Activated T-cell treated with anti-CD3 and anti-CD28 coated beads for 48 hours (primary cell): ENCODE measurements around the gene MED31.
"Not testable (repeated sequence)": the region's sequence is repeated elsewhere in the genome, so short reads cannot be mapped to it uniquely, and the experiment has no call there.

ENCODE experiments used
- DNase-seq: peaks from one replicate; pipeline ENCODE4 v3.0.0-alpha.2; 2020; ENCODE audit warnings: low read depth

The MED31 gene

GRCh38 chr17:6626616-6627015 lies 24.8 kb downstream of the MED31 start:
- DNase-seq = no peak

DNA sequence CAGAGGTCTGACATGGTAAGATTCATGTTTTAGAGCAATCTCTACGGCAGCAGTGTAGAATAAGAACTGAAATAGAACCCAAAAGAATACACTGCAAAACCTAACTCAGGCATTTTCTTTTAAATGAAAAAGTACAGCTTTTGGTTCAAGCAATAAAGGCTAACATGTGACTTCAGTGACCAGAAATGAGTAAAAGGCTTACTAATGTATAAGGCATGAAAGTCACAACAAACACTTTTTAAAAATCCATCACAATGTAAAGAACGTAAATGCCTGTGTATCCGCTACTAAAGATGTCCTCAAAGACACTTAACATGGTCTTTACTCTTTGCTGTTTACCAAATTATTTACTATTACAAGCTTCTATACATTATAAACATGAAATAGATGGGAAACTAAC lies 27.5 kb downstream of the MED31 start:
- DNase-seq = no peak

DNA sequence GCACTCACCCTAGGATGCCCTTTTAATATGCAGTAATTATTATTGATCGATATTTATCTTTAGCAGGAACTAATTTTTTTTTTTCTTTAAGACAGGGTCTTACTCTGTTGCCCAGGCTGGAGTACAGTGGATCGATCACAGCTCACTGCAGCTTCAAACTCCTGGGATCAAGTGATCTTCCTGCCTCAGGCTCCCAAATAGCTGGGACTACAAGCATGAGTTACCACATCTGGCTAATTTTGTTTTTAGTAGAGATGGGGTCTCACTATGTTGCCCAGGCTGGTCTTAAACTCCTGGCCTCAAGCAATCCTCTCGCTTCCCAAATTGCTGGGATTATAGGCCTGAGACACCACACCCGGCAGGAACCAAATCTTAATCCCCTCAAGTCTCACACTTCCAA lies 40.2 kb downstream of the MED31 start:
- no peak for DNase-seq

- no peak for DNase-seq
These were observed 41.4 kb downstream of the MED31 start for GRCh38 chr17:6610011-6610410.

- DNase-seq = no peak
These were observed 43.1 kb downstream of the MED31 start for GRCh38 chr17:6608321-6608720.

- DNase-seq = no peak
These were observed 46.3 kb downstream of the MED31 start for GRCh38 chr17:6605142-6605541.

- no peak for DNase-seq
These were observed 47.6 kb downstream of the MED31 start for GRCh38 chr17:6603744-6604325.

GRCh38 chr17:6602141-6602540 lies 49.3 kb downstream of the MED31 start:
- DNase-seq = no peak

DNA sequence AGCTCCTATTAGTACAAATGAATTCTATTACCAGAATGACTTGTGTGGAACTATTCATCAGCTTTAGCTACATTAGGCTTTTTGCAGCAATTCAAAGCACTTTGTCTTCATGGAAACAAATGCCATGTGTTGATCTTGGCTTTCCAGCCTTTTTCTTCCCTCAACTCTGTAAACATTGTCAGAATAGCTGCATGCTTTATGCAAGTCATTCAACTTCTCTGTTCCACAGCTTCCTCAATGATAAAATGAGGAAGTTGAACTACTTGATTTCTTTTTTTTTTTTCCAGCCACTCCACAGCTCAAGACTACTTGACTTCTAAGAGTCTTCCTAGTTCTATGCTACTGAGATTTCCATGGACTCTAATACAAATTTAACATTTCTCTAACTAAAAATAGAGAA lies 52.0 kb downstream of the MED31 start:
- no peak for DNase-seq

GRCh38 chr17:6597727-6598126 lies 53.7 kb downstream of the MED31 start:
- DNase-seq = no peak

DNA sequence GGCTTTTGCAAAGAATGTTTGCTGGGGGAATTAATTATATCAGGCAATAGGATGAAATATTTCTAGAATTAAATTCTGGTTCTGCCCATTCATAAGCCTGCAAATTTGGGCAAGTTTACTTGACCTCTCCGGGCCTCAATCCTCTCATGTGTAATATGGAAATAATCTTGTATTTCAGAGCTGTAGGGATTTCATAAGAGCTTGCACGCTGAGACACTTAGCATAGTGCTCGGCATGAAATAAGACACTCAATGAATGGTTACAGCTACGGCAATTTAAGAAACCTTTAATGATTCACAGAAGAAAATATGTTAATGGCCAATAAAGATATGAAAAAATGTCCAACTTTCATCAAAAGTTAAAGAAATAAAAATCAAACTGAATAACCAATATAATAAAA lies 54.5 kb downstream of the MED31 start:
- no peak for DNase-seq

DNA sequence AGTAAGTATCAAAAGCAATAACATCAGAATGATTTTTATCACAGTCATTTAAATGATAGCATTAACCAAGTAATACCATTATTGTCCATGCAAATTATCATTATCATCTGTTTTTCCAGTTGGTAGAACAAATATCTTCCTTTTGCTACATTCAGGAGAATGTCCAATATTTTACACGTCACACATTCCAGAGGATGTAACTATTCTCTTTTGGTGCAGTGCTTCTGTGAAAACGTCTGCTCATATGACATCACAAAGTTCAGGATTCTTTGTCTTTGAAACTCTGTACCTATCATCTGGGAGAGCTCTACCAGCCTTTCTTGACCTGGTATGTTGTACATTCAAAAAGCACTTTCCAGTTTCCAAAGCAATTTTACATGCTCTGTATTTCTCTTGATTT lies 54.9 kb downstream of the MED31 start:
- no peak for DNase-seq

- DNase-seq = no peak
These were observed 55.3 kb downstream of the MED31 start for GRCh38 chr17:6596081-6596480.

- not testable (repeated sequence) for DNase-seq
These were observed 58.0 kb downstream of the MED31 start for GRCh38 chr17:6593371-6593770.
